A549 (cell line): ENCODE results near the gene FSCN2. TPM values are rescaled to one million over a fixed set of nuclear protein-coding genes. Genes with fewer than 3 reads are reported as not detected.

Source experiments
- ATAC-seq, 2 experiments: fragments of 200-7000 bp in 1 of 2; fragments of >200 bp in 1 of 2; cut with Nextera tagmentation in 1 of 2; cut with Tn5 transposase in 1 of 2; 3 replicates each; pipeline versions ENCODE4 v1.8.0 to v1.9.1; 2018 to 2020; ENCODE audit warnings: mild to moderate bottlenecking in 1 of 2, moderate library complexity in 1 of 2
- CTCF ChIA-PET: fragments of 300-600 bp; sonication (Branson Sonifier 250); formaldehyde crosslinking; extraction: SDS; loops from one replicate; lab custom pipeline; 2021; ENCODE audit warnings: antibody characterized with exemption, inconsistent platforms; lab: Yijun Ruan, JAX
- POLR2A ChIA-PET: fragments of 350-600 bp; formaldehyde crosslinking; extraction: SDS; loops from one replicate; lab custom pipeline; 2021; ENCODE audit warnings: antibody characterized with exemption, inconsistent platforms; lab: Yijun Ruan, JAX
- DNase-seq, 2 experiments: peaks; one replicate each; pipeline versions ENCODE4 v3.0.0 to v3.0.0-alpha.2; 2011 to 2016; ENCODE audit warnings: low read depth in 1 of 2, low spot score in 1 of 2
- FAIRE-seq: peaks from 2 replicates; lab custom pipeline; 2011; peaks lifted over from hg19 to GRCh38; lab: Jason Lieb, UNC
- H3K27ac ChIP-seq, 2 experiments: fragments of >200 bp; sonication (Bioruptor Twin); formaldehyde crosslinking; 3 replicates each; pipeline ENCODE4 v1.5.1; 2016 to 2017
- H3K4me1 ChIP-seq: fragments of >200 bp; sonication (Bioruptor Twin); formaldehyde crosslinking; 3 replicates; pipeline ENCODE4 v1.6.1; 2016
- H3K4me2 ChIP-seq: fragments of >200 bp; sonication (Bioruptor Twin); formaldehyde crosslinking; 3 replicates; pipeline ENCODE4 v1.6.1; 2016
- H3K4me3 ChIP-seq: fragments of >200 bp; sonication (Bioruptor Twin); formaldehyde crosslinking; 3 replicates; pipeline ENCODE4 v1.5.1; 2016
- H3K9me3 ChIP-seq: fragments of >200 bp; sonication (Bioruptor Twin); formaldehyde crosslinking; 3 replicates; pipeline ENCODE4 v1.6.1; 2016
- CEBPB ChIP-seq, 2 experiments: fragments of >200 bp in 1 of 2; sonication (Bioruptor Twin) in 1 of 2; formaldehyde crosslinking in 1 of 2; IDR thresholded peaks; 2 replicates each; pipeline ENCODE4 v1.6.1; 2012 to 2016
- EHF ChIP-seq: fragments of 250-450 bp; sonication (Bioruptor Pico); IDR thresholded peaks from 2 replicates; pipeline ENCODE4 v1.5.0; 2020; ENCODE audit warnings: mild to moderate bottlenecking
- ELK1 ChIP-seq: fragments of 150-350 bp; IDR thresholded peaks from 2 replicates; pipeline ENCODE4 v1.6.1; 2014; ENCODE audit warnings: low read depth, mild to moderate bottlenecking, low read length
- HMGXB4 ChIP-seq: fragments of 250-450 bp; sonication (Bioruptor Pico); IDR thresholded peaks from 2 replicates; pipeline ENCODE4 v1.5.0; 2021; ENCODE audit warnings: mild to moderate bottlenecking, moderate library complexity, borderline replicate concordance
- MAFK ChIP-seq: fragments of 450-650 bp; IDR thresholded peaks from 2 replicates; pipeline ENCODE4 v1.6.1; 2014; ENCODE audit not compliant: partially characterized antibody
- MYC ChIP-seq: IDR thresholded peaks from 2 replicates; pipeline ENCODE4 v1.6.1; 2012; ENCODE audit warnings: mild to moderate bottlenecking, inconsistent platforms, low read length, improper control_type of control experiment, borderline replicate concordance
- NPAS2 ChIP-seq: fragments of 250-450 bp; sonication (Bioruptor Pico); IDR thresholded peaks from 2 replicates; pipeline ENCODE4 v1.8.0; 2022; ENCODE audit warnings: mild to moderate bottlenecking, moderate library complexity, borderline replicate concordance
- POLR2AphosphoS2 ChIP-seq: conservative IDR thresholded peaks from 2 replicates; pipeline ENCODE4 v1.6.1; 2012; ENCODE audit warnings: low read length, improper control_type of control experiment, inconsistent platforms
- RARB ChIP-seq: fragments of 250-450 bp; sonication (Bioruptor Pico); IDR thresholded peaks from 2 replicates; pipeline ENCODE4 v1.8.0; 2021; ENCODE audit warnings: mild to moderate bottlenecking, moderate library complexity
- TP53 ChIP-seq: fragments of 250-450 bp; sonication (Bioruptor Pico); IDR thresholded peaks from 2 replicates; pipeline ENCODE4 v1.5.0; 2021; ENCODE audit warnings: mild to moderate bottlenecking, moderate library complexity
- USF2 ChIP-seq: fragments of 450-650 bp; IDR thresholded peaks from 2 replicates; pipeline ENCODE4 v1.6.1; 2014; ENCODE audit warnings: antibody characterized with exemption
- ZC3H11A ChIP-seq: fragments of 450-650 bp; IDR thresholded peaks from 2 replicates; pipeline ENCODE4 v1.6.1; 2014; ENCODE audit warnings: antibody characterized with exemption, mild to moderate bottlenecking
- ZNF302 ChIP-seq: fragments of 250-450 bp; sonication (Bioruptor Pico); IDR thresholded peaks from 2 replicates; pipeline ENCODE4 v1.9.0; 2021; ENCODE audit warnings: inconsistent platforms, mild to moderate bottlenecking, moderate library complexity
- WGBS: methylation state at CpG from one replicate; pipeline ENCODE4 v1.1.6; 2017; ENCODE audit errors: missing lambda C conversion rate; 5-methylcytosine and 5-hydroxymethylcytosine counted together
- polyA plus RNA-seq, 4 experiments: library from polyadenylated mRNA; depleted of rRNA in 3 of 4; stranded (reverse); fragments of >200 nt; fragmentation: RNase III in 1 of 4; extraction: RNeasy Plus Mini Kit Qiagen cat#74134 plus additional on column Dnase treatment in 1 of 4; gene quantifications; 2 replicates in 3 of 4; 3 replicates in 1 of 4; pipeline ENCODE4 v1.2.3, GENCODE V29; 2011 to 2017

The FSCN2 gene
- polyA plus RNA-seq, 2 of the 4 experiments (the other 2 are of a cell fraction): 0.84 to 1.3 TPM

GRCh38 chr17:81493198-81494038 lies 34.8 kb upstream of the FSCN2 start:
- H3K4me1 ChIP-seq: peaks cover 37% of the 10 kb centered on the region
- no peak overlapping the region for H3K4me2 ChIP-seq
- ChIA-PET CTCF (interaction anchor here (0.8 to 3.0 kb wide), 6 partner anchors 9 to 241 kb away, joined by 3 to 26 read pairs (median 4); partner anchors contain the start of gene SLC38A10), POLR2A (no interaction called here)
- no peak overlapping the region for H3K27ac ChIP-seq
- H3K9me3 ChIP-seq: no peaks in the 10 kb centered on the region
- ATAC-seq (no peak), FAIRE-seq (no peak), DNase-seq (no peak)
- no peak overlapping the region for H3K4me3 ChIP-seq
- TF ChIP-seq ZC3H11A (no peak), NPAS2 (no peak), POLR2AphosphoS2 (no peak), CEBPB (IDR thresholded peaks at IDR 0.05) (peak in 1 of 2 experiments; percentile 19; a peak in 1 of 4 replicates), RARB (CRISPR knock-in tag) (no peak), MAFK (peak; percentile 83), ZNF302 (CRISPR knock-in tag) (no peak)
- 86% methylated on average over 16 of the region's 16 CpGs for WGBS

- DNase-seq (peak in 1 of 2 experiments; percentile 61), ATAC-seq (peak in 1 of 2 experiments; percentile 43; a peak in 3 of 6 replicates), FAIRE-seq (peak; percentile 73)
- TF ChIP-seq EHF (CRISPR knock-in tag) (no peak), ELK1 (no peak), USF2 (peak; percentile 84)
- WGBS: 51% methylated on average over 8 of the region's 8 CpGs
- POLR2A ChIA-PET: no interaction called here
- H3K9me3 ChIP-seq: no peaks in the 10 kb centered on the region
- peaks cover 28% of the 10 kb centered on the region for H3K4me1 ChIP-seq
- CTCF ChIA-PET: interaction anchor here (0.9 to 3.0 kb wide), 5 partner anchors 11 to 242 kb away, joined by 3 to 26 read pairs (median 5); partner anchors contain the start of gene SLC38A10
- no peak overlapping the region for H3K27ac ChIP-seq
- H3K4me2 ChIP-seq: 0 out of 3 replicates have a peak overlapping the region, but pooled peaks have one; percentile 23
- H3K4me3 ChIP-seq: no peak overlapping the region
Measured at GRCh38 chr17:81494626-81495377, 33.4 kb upstream of the FSCN2 start.

- CTCF ChIA-PET: interaction anchor here (0.6 to 7.4 kb wide), 9 partner anchors 9 to 356 kb away, joined by 3 to 43 read pairs (median 4); no protein-coding TSS in a partner anchor
- H3K9me3 ChIP-seq: no peaks in the 10 kb centered on the region
- no peak for TF ChIP-seq MYC
- no peak for TF ChIP-seq HMGXB4
- no peak for TF ChIP-seq TP53 (CRISPR knock-in tag)
- TF ChIP-seq, all 56 proteins: peak for 0
- H3K27ac ChIP-seq: peak overlapping the region in 1 of 2 experiments; percentile 71; a peak in 3 of 6 replicates
- H3K4me1 ChIP-seq: peaks cover 15% of the 10 kb centered on the region
- POLR2A ChIA-PET: interaction anchor here (0.5 kb wide), 1 partner anchor 8 kb away, joined by 8 read pairs; no protein-coding TSS in a partner anchor
- no peak for ATAC-seq
- H3K4me2 ChIP-seq: no peak overlapping the region; the same call in 1 of the 3 replicates
- 95% methylated on average over 63 of the region's 64 CpGs for WGBS
- DNase-seq: no peak
- no peak overlapping the region for H3K4me3 ChIP-seq
- FAIRE-seq: no peak
Measured at GRCh38 chr17:81498953-81499600, 29.1 kb upstream of the FSCN2 start.
